RWPE2 (cell line): ENCODE data around the gene ATP5MC2.

Experiments
- ATAC-seq: fragments of 200-7000 bp; cut with Tn5 transposase; 3 replicates; pipeline ENCODE4 v1.9.1; 2021; ENCODE audit warnings: low read depth
- DNase-seq: peaks from one replicate; pipeline ENCODE4 v3.0.0-alpha.2; 2020; ENCODE audit warnings: low spot score
- H3K27ac ChIP-seq: fragments of 450-650 bp; 2 replicates; pipeline ENCODE4 v1.5.1; 2017; ENCODE audit warnings: mild to moderate bottlenecking; ENCODE audit not compliant: poor library complexity, severe bottlenecking
- H3K27me3 ChIP-seq: fragments of 250-450 bp; sonication (Bioruptor Pico); 2 replicates; pipeline ENCODE4 v1.5.1; 2021; ENCODE audit warnings: mild to moderate bottlenecking, moderate library complexity; ENCODE audit not compliant: insufficient read depth, poor library complexity, severe bottlenecking
- H3K36me3 ChIP-seq: fragments of 250-450 bp; sonication (Bioruptor Pico); 2 replicates; pipeline ENCODE4 v1.5.1; 2020; ENCODE audit warnings: low read depth, mild to moderate bottlenecking, moderate library complexity
- H3K4me1 ChIP-seq: fragments of 250-450 bp; sonication (Bioruptor Pico); 2 replicates; pipeline ENCODE4 v1.5.1; 2021; ENCODE audit warnings: mild to moderate bottlenecking, moderate library complexity; ENCODE audit not compliant: insufficient read depth, poor library complexity, severe bottlenecking
- H3K4me3 ChIP-seq: fragments of 250-450 bp; sonication (Bioruptor Pico); 2 replicates; pipeline ENCODE4 v1.5.1; 2021; ENCODE audit warnings: mild to moderate bottlenecking, moderate library complexity; ENCODE audit not compliant: severe bottlenecking
- H3K9me3 ChIP-seq: fragments of 250-450 bp; sonication (Bioruptor Pico); 2 replicates; pipeline ENCODE4 v1.5.1; 2021; ENCODE audit warnings: mild to moderate bottlenecking, moderate library complexity; ENCODE audit not compliant: severe bottlenecking
- TF ChIP-seq, protein P1 (sequence below): fragments of 450-650 bp; IDR thresholded peaks from one replicate; pipeline ENCODE4 v1.5.1; 2017; ENCODE audit warnings: mild to moderate bottlenecking, moderate library complexity; ENCODE audit not compliant: poor library complexity, severe bottlenecking

The ATP5MC2 gene

DNA sequence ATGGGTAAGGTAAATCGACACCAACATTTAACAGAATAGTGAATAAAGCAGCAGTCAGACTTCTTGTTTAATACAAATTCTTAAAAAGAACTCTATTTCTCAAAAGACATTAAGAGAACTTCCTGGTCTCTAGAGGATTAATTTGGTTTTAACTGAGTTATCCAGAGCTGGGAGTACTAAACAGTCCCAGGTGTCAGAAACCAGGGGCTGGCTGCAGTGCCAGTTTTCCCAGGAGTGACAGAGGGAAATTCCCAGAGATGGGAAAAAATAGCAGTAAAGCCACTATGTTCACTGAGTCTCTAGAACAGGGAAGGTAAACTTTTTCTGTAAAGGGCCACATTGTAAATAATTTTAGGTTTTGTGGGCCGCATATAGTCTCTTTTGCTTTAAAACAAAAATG is 8.8 kb downstream of the ATP5MC2 start:
- Histone ChIP-seq H3K36me3 (peaks cover 82% of the 10 kb centered on the region), H3K27me3 (no peaks in the 10 kb centered on the region), H3K9me3 (no peaks in the 10 kb centered on the region), H3K27ac (no peak overlapping the region), H3K4me1 (no peaks in the 10 kb centered on the region), H3K4me3 (no peak overlapping the region)
- no peak for DNase-seq
- TF ChIP-seq, protein P1, sequence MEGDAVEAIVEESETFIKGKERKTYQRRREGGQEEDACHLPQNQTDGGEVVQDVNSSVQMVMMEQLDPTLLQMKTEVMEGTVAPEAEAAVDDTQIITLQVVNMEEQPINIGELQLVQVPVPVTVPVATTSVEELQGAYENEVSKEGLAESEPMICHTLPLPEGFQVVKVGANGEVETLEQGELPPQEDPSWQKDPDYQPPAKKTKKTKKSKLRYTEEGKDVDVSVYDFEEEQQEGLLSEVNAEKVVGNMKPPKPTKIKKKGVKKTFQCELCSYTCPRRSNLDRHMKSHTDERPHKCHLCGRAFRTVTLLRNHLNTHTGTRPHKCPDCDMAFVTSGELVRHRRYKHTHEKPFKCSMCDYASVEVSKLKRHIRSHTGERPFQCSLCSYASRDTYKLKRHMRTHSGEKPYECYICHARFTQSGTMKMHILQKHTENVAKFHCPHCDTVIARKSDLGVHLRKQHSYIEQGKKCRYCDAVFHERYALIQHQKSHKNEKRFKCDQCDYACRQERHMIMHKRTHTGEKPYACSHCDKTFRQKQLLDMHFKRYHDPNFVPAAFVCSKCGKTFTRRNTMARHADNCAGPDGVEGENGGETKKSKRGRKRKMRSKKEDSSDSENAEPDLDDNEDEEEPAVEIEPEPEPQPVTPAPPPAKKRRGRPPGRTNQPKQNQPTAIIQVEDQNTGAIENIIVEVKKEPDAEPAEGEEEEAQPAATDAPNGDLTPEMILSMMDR: no peak
- ATAC-seq: no peak

DNA sequence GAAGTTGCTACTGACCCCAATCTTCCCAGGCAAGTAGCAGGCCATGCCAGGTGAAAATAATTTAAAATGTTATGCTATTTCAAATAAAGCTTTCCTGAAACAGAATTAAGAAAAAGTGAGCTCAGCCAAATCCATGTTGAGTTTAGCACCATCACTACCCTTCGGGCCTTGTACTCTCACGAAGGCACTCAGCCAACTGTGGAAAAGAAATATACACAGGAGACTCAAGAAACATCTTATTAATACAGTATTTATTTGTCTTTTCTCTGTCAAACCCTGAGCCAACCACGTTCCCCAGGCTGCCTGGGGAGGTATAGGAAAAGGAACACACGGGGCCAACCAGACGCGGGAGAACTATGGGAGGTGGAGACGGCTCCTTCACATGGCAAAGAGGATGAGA is 10.9 kb downstream of the ATP5MC2 start:
- H3K4me3 ChIP-seq: no peak overlapping the region
- H3K27ac ChIP-seq: no peak overlapping the region
- no peaks in the 10 kb centered on the region for H3K9me3 ChIP-seq
- H3K4me1 ChIP-seq: no peaks in the 10 kb centered on the region
- H3K27me3 ChIP-seq: no peaks in the 10 kb centered on the region
- peaks cover 60% of the 10 kb centered on the region for H3K36me3 ChIP-seq
- TF ChIP-seq, protein P1: no peak
- DNase-seq: no peak
- ATAC-seq: no peak

DNA sequence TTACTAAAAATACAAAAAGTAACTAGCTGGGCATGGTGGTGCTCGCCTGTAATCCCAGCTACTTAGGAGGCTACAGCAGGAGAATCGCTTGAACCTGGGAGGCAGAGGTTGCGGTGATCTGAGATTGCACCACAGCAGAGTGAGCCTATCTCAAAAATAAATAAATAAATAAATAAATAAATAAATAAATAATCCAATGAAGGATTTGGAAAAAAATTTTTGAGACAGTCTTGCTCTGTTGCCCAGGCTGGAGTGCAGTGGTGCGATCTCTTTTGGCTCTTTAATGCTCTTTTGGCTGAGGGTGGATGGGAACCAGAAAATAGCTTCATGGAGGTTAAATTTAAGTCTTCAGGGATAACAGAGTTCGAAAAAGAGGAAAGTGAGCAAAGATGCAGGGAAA is 11.7 kb downstream of the ATP5MC2 start:
- no peak overlapping the region for H3K27ac ChIP-seq
- peaks cover 5% of the 10 kb centered on the region for H3K4me1 ChIP-seq
- DNase-seq (no peak), ATAC-seq (no peak)
- peaks cover 53% of the 10 kb centered on the region for H3K36me3 ChIP-seq
- H3K4me3 ChIP-seq: no peak overlapping the region
- TF ChIP-seq, protein P1: no peak
- H3K9me3 ChIP-seq: no peaks in the 10 kb centered on the region
- H3K27me3 ChIP-seq: no peaks in the 10 kb centered on the region

DNA sequence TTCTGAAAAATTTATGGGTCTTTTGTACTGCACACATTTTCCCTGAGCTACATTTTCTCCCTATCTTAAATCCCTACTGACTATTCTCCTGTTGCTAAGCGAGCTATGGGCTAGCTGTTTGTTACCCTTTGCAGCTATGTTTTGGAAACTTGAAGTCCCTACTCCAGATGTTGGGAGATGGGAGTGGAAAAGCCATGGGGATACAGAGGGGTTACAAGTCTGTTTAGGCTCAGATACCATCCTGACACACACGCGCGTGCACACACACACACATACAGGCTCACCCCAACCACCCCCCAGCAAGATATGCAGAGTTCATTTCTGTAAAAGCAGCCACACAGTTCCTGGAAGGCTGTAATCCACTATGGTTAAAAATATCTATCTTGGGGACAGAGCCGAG is 15.8 kb downstream of the ATP5MC2 start:
- H3K27me3 ChIP-seq: no peaks in the 10 kb centered on the region
- DNase-seq (no peak), ATAC-seq (no peak)
- peaks cover 6% of the 10 kb centered on the region for H3K4me1 ChIP-seq
- peak overlapping the region; percentile 65 for H3K27ac ChIP-seq
- H3K4me3 ChIP-seq: no peak overlapping the region
- H3K9me3 ChIP-seq: no peaks in the 10 kb centered on the region
- peaks cover 15% of the 10 kb centered on the region for H3K36me3 ChIP-seq
- TF ChIP-seq, protein P1: no peak

DNA sequence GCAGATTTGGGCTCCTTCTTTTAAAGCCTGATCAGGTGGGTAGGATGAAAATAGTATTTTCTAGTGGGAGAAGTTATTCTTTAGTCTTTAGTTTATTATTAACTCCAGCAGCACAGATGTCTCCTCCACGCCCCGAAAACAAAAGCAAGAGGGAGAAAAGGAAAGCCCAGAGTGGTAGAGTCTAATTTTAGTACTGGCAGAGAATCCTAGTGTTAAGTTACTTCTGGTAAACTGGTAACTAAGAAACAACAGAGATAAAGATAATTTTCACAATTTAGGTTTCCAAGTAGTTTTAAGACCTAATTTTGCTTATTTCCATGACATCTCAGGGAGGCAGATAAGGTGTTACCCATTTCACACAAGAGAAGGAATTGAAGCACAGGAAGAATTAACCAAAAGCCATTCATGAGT is 16.3 kb downstream of the ATP5MC2 start:
- ATAC-seq (no peak), DNase-seq (no peak)
- Histone ChIP-seq H3K27me3 (no peaks in the 10 kb centered on the region), H3K36me3 (peaks cover 10% of the 10 kb centered on the region), H3K4me3 (no peak overlapping the region), H3K4me1 (peaks cover 6% of the 10 kb centered on the region), H3K9me3 (no peaks in the 10 kb centered on the region), H3K27ac (peak overlapping the region; percentile 65)
- TF ChIP-seq, protein P1: no peak
